ENCODE data around the gene ZNF57.

ZNF57 gene

DNA sequence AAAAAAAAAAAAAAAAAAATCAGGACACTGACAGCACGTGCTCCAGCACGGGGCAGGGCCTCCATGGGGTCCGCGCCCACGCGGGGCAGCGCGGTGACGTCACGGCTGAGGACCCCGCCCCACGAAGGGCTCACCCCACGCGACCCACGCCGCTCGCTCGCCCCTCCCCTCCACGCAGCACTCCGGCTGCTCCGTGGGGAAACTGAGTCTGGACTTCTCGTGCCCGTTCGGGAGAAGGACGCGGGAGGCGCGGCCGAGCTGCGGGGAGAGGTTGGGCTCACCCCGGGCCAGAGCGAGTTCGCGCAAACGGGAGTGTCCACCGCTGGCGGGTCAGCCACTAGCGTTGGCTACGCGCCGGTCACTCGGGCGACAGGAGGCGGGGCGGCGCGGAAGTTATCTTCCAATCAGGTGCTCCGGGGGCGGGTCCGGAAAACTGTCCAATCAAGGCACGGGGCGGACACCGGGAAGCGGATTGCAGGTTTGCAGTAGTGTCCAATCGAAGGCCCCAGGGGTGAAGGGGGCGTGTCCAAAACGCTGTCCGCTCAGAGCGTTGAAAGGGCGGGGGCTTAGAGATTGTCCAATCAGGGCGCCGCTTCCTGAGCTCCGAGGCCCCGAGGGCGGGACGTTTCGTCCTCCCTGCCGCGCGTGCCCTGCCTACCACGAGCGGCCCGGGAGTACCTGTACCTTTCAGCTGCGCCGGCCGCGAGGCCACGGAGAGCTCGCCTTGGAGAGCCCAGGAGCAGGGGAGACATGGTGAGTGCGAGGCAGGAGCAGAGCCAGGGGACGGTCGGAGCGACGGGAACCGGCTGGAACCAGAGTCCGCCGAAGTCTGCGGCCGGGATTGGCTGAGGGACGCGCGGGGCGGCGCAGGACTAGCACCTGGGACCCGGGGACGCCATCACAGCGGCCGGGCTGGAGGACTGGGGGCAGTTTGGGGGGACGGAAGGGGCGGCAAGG, at the start of gene ZNF57:
TSS of gene ZNF57 (plus strand) at position 633 of the 957 bp plus-strand sequence. CDS start at position 751, 118 bp downstream.
- H3K9me3 ChIP-seq (ENCODE audit: low read depth, low read length), result 0 out of 2 replicates have a peak, but pooled peaks cover 7% of the 10 kb centered on the region
- TF ChIP-seq EZH2 (IDR thresholded peaks at IDR 0.05), result no peak
- no peak for TF ChIP-seq FOXP2 (optimal IDR thresholded peaks at IDR 0.05; ENCODE audit: control extremely low read depth, extremely low read length, insufficient read depth)
- TF ChIP-seq POLR2AphosphoS5 (IDR thresholded peaks at IDR 0.05; ENCODE audit: borderline replicate concordance, low read depth, low read length), result peak; percentile 60; the same call in 1 of the 2 replicates
- peak within 1 kb of the TSS; percentile 84 for H3K4me3 ChIP-seq
- H3K9ac ChIP-seq (ENCODE audit: insufficient read length), result peak within 1 kb of the TSS; percentile 62
- H3K36me3 ChIP-seq (ENCODE audit: insufficient read depth, low read length), result no peaks in the 10 kb centered on the region
- H3K27ac ChIP-seq, result no peak within 1 kb of the TSS
- DNase-seq (ENCODE audit: low read depth, low spot score), result peak; percentile 94

DNA sequence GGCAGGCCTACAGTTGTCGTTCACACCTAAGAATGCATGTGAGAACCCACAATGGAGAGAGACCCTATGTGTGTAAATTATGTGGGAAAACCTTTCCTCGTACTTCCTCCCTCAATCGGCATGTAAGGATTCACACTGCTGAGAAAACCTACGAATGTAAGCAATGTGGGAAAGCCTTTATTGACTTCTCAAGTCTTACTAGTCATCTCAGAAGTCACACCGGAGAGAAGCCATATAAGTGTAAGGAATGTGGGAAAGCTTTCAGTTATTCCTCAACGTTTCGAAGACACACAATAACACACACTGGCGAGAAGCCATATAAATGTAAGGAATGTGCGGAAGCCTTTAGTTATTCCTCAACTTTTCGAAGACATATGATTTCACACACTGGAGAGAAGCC, 48.1 kb upstream of the ZNF57 start:
- TF ChIP-seq EZH2 (IDR thresholded peaks at IDR 0.05), result no peak
- TF ChIP-seq POLR2AphosphoS5 (IDR thresholded peaks at IDR 0.05; ENCODE audit: borderline replicate concordance, low read depth, low read length), result no peak
- no peak for TF ChIP-seq FOXP2 (optimal IDR thresholded peaks at IDR 0.05; ENCODE audit: control extremely low read depth, extremely low read length, insufficient read depth)
- peaks cover 29% of the 10 kb centered on the region for H3K9me3 ChIP-seq (ENCODE audit: low read depth, low read length)
- no peak for DNase-seq (ENCODE audit: low read depth, low spot score)
- H3K9ac ChIP-seq (ENCODE audit: insufficient read length), result no peak overlapping the region
- peaks cover 55% of the 10 kb centered on the region for H3K36me3 ChIP-seq (ENCODE audit: insufficient read depth, low read length)
- no peak overlapping the region for H3K4me3 ChIP-seq
- H3K27ac ChIP-seq, result no peak overlapping the region

DNA sequence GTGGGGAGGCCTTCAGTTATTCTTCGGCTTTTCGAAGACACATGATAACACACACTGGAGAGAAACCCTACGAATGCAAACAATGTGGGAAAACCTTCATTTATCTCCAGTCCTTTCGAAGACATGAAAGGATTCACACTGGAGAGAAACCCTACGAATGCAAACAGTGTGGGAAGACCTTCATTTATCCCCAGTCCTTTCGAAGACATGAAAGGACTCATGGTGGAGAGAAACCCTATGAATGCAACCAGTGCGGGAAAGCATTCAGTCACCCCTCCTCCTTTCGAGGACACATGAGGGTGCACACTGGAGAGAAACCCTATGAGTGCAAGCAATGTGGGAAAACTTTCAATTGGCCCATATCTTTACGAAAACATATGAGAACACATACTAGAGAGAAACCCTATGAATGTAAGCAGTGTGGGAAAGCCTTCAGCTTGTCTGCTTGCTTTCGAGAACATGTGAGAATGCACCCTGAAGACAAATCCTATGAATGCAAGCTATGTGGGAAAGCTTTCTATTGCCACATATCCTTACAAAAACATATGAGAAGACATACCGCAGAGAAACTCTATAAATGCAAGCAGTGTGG, 47.6 kb upstream of the ZNF57 start:
- H3K36me3 ChIP-seq (ENCODE audit: insufficient read depth, low read length), result peaks cover 55% of the 10 kb centered on the region
- no peak overlapping the region for H3K27ac ChIP-seq
- peaks cover 29% of the 10 kb centered on the region for H3K9me3 ChIP-seq (ENCODE audit: low read depth, low read length)
- no peak overlapping the region for H3K9ac ChIP-seq (ENCODE audit: insufficient read length)
- no peak for DNase-seq (ENCODE audit: low read depth, low spot score)
- TF ChIP-seq POLR2AphosphoS5 (IDR thresholded peaks at IDR 0.05; ENCODE audit: borderline replicate concordance, low read depth, low read length), result no peak
- TF ChIP-seq FOXP2 (optimal IDR thresholded peaks at IDR 0.05; ENCODE audit: control extremely low read depth, extremely low read length, insufficient read depth), result no peak
- no peak overlapping the region for H3K4me3 ChIP-seq

DNA sequence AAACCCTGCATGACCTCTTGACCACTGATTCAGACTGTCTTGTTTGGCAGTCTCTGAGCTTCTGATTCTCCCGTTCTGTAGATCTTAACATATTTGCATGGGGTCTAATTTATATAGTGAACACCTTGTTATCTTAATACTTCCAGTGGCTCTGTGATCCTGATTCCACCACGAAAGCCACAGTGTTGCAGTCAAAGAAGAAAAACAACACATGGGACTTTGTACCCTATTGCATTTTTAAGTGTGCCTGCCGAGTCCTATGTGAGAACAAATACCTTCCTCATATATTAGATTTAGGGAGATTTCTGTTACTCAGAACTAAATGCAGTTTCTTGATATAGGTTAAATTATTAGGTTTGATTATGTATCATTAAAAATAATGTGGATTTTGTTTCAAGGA, 45.9 kb upstream of the ZNF57 start:
- TF ChIP-seq FOXP2 (optimal IDR thresholded peaks at IDR 0.05; ENCODE audit: control extremely low read depth, extremely low read length, insufficient read depth) (no peak), POLR2AphosphoS5 (IDR thresholded peaks at IDR 0.05; ENCODE audit: borderline replicate concordance, low read depth, low read length) (no peak), EZH2 (IDR thresholded peaks at IDR 0.05) (no peak)
- no peak for DNase-seq (ENCODE audit: low read depth, low spot score)
- peaks cover 55% of the 10 kb centered on the region for H3K36me3 ChIP-seq (ENCODE audit: insufficient read depth, low read length)
- no peak overlapping the region for H3K4me3 ChIP-seq
- H3K9ac ChIP-seq (ENCODE audit: insufficient read length), result no peak overlapping the region
- H3K27ac ChIP-seq, result no peak overlapping the region
- H3K9me3 ChIP-seq (ENCODE audit: low read depth, low read length), result peaks cover 29% of the 10 kb centered on the region

DNA sequence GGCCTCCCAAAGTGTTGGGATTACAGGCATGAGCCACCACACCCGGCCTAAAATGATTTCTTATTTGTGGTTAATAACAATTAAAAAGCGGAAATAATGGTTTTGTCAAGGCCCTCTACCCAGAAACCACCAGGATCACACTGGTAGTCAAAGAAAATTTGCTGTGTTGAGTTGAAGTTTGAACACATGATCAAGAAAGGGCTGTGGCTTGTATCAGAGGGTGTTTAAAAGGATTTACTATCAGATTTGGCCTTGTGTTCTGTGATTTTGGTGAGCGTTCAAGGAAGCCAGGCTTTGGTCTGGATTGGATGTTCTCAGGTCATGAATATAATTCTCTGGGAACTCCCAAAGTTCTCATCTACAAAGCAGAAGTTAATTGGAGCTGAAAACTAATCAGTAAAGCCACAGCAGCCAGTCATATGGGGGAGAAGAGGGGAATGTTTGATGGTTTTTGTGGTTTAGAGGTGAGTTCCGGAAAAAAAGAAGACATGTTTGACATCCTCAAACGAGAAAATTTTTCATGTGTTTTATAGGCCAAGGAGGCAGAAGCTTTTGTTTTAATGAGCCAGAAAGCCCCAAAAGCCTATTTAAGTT, 44.2 kb upstream of the ZNF57 start:
- H3K9me3 ChIP-seq (ENCODE audit: low read depth, low read length), result peaks cover 24% of the 10 kb centered on the region
- no peak overlapping the region for H3K4me3 ChIP-seq
- H3K36me3 ChIP-seq (ENCODE audit: insufficient read depth, low read length), result peaks cover 38% of the 10 kb centered on the region
- no peak for TF ChIP-seq POLR2AphosphoS5 (IDR thresholded peaks at IDR 0.05; ENCODE audit: borderline replicate concordance, low read depth, low read length)
- no peak for TF ChIP-seq EZH2 (IDR thresholded peaks at IDR 0.05)
- H3K27ac ChIP-seq, result no peak overlapping the region
- DNase-seq (ENCODE audit: low read depth, low spot score), result no peak
- no peak overlapping the region for H3K9ac ChIP-seq (ENCODE audit: insufficient read length)

DNA sequence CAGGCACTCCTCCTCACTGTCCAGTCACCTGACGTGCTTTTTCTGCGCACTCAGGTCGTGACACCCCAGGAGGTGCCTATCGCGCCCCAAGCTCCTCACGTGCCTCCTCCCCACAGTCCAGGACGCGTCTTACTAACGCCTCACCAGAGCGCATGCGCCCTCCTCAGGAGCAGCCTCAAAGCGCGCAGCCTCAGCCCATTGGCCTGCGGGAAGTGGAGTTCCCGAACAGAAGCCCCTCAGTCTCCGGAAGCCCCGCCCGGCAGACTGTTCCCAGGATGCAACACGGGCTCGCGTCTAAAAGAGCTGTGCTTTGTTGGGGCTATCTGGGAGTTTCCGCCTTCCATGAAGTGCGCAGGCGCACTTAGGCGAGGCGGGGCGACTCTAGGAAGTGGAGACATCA, 41.9 kb upstream of the ZNF57 start:
- no peak overlapping the region for H3K9ac ChIP-seq (ENCODE audit: insufficient read length)
- no peak for DNase-seq (ENCODE audit: low read depth, low spot score)
- peaks cover 15% of the 10 kb centered on the region for H3K36me3 ChIP-seq (ENCODE audit: insufficient read depth, low read length)
- H3K27ac ChIP-seq, result no peak overlapping the region
- peaks cover 3% of the 10 kb centered on the region; the same call in 1 of the 2 replicates for H3K9me3 ChIP-seq (ENCODE audit: low read depth, low read length)
- no peak for TF ChIP-seq FOXP2 (optimal IDR thresholded peaks at IDR 0.05; ENCODE audit: control extremely low read depth, extremely low read length, insufficient read depth)
- no peak for TF ChIP-seq EZH2 (IDR thresholded peaks at IDR 0.05)
- no peak for TF ChIP-seq POLR2AphosphoS5 (IDR thresholded peaks at IDR 0.05; ENCODE audit: borderline replicate concordance, low read depth, low read length)
- no peak overlapping the region for H3K4me3 ChIP-seq

DNA sequence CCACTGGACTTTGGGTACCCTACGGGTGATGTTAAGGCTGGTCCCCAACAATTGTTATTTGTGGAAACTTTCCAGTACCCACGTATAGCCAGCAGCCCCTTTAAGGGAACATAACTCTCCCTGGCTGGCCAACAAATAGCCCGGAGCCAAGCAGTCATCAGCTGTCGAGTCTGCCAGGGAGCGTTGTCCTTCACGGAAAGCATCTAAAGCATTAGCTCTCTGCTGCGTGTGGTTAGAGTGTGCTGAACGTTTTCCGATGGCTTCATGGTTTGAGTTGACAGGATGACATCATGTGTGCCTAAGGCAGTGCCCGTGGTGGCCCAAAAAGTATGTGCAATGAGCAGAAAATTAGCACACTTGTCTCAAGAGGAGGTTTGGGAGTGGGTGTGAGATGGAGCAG, 36.9 kb upstream of the ZNF57 start:
- Histone ChIP-seq H3K4me3 (no peak overlapping the region), H3K36me3 (ENCODE audit: insufficient read depth, low read length) (no peaks in the 10 kb centered on the region), H3K27ac (no peak overlapping the region), H3K9ac (ENCODE audit: insufficient read length) (no peak overlapping the region), H3K9me3 (ENCODE audit: low read depth, low read length) (no peaks in the 10 kb centered on the region)
- DNase-seq (ENCODE audit: low read depth, low spot score), result no peak
- TF ChIP-seq EZH2 (IDR thresholded peaks at IDR 0.05) (no peak), POLR2AphosphoS5 (IDR thresholded peaks at IDR 0.05; ENCODE audit: borderline replicate concordance, low read depth, low read length) (no peak), FOXP2 (optimal IDR thresholded peaks at IDR 0.05; ENCODE audit: control extremely low read depth, extremely low read length, insufficient read depth) (no peak)

All from SK-N-MC (cell line).